Colon (tissue), 2 donors: Measurements from ENCODE around the gene FKBP8.

Experiments used
- FAIRE-seq: peaks from 2 replicates; lab custom pipeline; 2012; peaks lifted over from hg19 to GRCh38; lab: Jason Lieb, UNC
- donor health status: control.
- donor health status: control.

Gene FKBP8

DNA sequence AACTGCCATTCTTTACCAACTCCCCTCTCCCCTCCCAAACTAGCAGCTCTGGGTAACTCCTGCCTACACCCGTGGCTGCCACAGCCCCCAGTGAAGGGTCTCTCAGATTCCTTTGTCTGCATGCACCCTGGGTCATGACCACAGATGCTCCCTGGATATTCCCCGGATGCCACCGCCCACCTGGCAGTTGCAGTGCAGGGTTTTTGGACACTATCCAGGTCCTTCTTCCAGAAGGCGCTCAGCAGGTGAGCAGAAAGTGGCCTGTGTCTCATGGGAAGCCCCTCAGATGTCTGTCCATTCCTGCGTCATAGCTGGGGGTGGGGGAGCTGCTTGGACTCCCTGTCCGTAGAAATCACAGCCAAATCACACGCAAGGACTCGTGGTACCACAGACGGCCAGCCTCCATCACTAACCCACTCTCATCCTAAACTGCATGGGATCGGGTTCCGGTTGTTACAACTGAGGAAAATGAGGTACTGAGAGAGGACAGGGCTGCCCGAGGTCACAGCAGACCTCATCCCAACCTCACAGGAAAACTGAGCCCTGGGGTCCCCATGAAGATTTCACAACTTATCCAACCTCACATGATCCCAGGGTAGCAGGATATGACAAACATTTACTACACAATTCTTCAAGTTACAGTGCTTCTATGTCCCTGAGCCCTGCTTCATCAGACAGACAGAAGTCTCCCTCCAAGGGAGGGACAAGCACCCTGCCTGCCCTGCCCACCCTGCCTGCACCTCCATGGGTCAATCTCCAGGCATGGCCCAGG is 60.1 kb downstream of the FKBP8 start:
- FAIRE-seq = no peak
